GM20000 (cell line): ENCODE data around the gene SPSB4.

ENCODE experiments used
- DNase-seq: peaks from one replicate; pipeline ENCODE4 v3.0.0; 2012; ENCODE audit warnings: low spot score
- CTCF ChIP-seq: IDR thresholded peaks from 2 replicates; pipeline ENCODE4 v1.5.1; 2012; ENCODE audit warnings: mild to moderate bottlenecking, control low read depth; ENCODE audit errors: extremely low read depth, missing control alignments

SPSB4 gene

GRCh38 chr3:141126661-141127343 is 75.7 kb downstream of the SPSB4 start:
- DNase-seq: no peak
- no peak for TF ChIP-seq CTCF

- no peak for TF ChIP-seq CTCF
- DNase-seq: no peak
Measured at GRCh38 chr3:141127344-141128125, 76.4 kb downstream of the SPSB4 start.

GRCh38 chr3:141128126-141128777 is 77.1 kb downstream of the SPSB4 start:
- no peak for DNase-seq
- no peak for TF ChIP-seq CTCF

GRCh38 chr3:141129049-141129448 is 77.9 kb downstream of the SPSB4 start:
- DNase-seq: no peak
- no peak for TF ChIP-seq CTCF

- no peak for TF ChIP-seq CTCF
- no peak for DNase-seq
Measured at GRCh38 chr3:141129541-141130011, 78.4 kb downstream of the SPSB4 start.

GRCh38 chr3:141143517-141143916 is 92.4 kb downstream of the SPSB4 start:
- no peak for TF ChIP-seq CTCF
- no peak for DNase-seq

- TF ChIP-seq CTCF: no peak
- DNase-seq: no peak
Measured at GRCh38 chr3:141146979-141147470, 95.9 kb downstream of the SPSB4 start.
